OCI-LY1 (cell line): ENCODE data around the gene CCL4.

Source experiments
- H2AFZ ChIP-seq: fragments of 200-600 bp; sonication (generic), shearing (Covaris generic); 2 replicates; pipeline ENCODE4 v1.6.0; 2014; ENCODE audit warnings: antibody characterized with exemption, mild to moderate bottlenecking, low read length
- H3F3A ChIP-seq: fragments of 200-600 bp; sonication (generic), shearing (Covaris generic); 2 replicates; pipeline ENCODE4 v1.6.0; 2014; ENCODE audit warnings: mild to moderate bottlenecking, antibody characterized with exemption, low read length, moderate library complexity; ENCODE audit not compliant: insufficient read depth
- H3K27ac ChIP-seq: fragments of 200-600 bp; sonication (generic); 2 replicates; pipeline ENCODE4 v1.5.1; 2014; ENCODE audit warnings: low read length, mixed run types, mild to moderate bottlenecking, low read depth; ENCODE audit not compliant: poor library complexity, severe bottlenecking
- H3K27me3 ChIP-seq: fragments of 200-600 bp; sonication (generic); 2 replicates; pipeline ENCODE4 v1.6.0; 2014; ENCODE audit warnings: antibody characterized with exemption, mild to moderate bottlenecking, low read length, moderate library complexity; ENCODE audit not compliant: insufficient read depth
- H3K36me3 ChIP-seq: fragments of 200-600 bp; sonication (generic); 2 replicates; pipeline ENCODE4 v1.6.1; 2014; ENCODE audit warnings: mild to moderate bottlenecking, antibody characterized with exemption, low read length, moderate library complexity, mixed read lengths; ENCODE audit not compliant: insufficient read depth
- H3K4me1 ChIP-seq: fragments of 200-600 bp; sonication (generic); 2 replicates; pipeline ENCODE4 v1.5.1; 2014; ENCODE audit warnings: mild to moderate bottlenecking, low read length, moderate library complexity; ENCODE audit not compliant: insufficient read depth, severe bottlenecking
- H3K4me2 ChIP-seq: fragments of 200-600 bp; sonication (generic), shearing (Covaris generic); 2 replicates; pipeline ENCODE4 v1.6.1; 2014; ENCODE audit warnings: low read length
- H3K4me3 ChIP-seq: fragments of 200-600 bp; sonication (generic); 2 replicates; pipeline ENCODE4 v1.5.1; 2014; ENCODE audit warnings: low read length, low read depth, mild to moderate bottlenecking, mixed read lengths; ENCODE audit not compliant: poor library complexity, severe bottlenecking
- H3K79me2 ChIP-seq: fragments of 200-600 bp; shearing (Covaris generic); 2 replicates; pipeline ENCODE4 v1.6.1; 2016; ENCODE audit warnings: mixed run types, low read length, mixed read lengths; ENCODE audit not compliant: insufficient read depth
- H3K9ac ChIP-seq: fragments of 200-600 bp; sonication (generic), shearing (Covaris generic); 2 replicates; pipeline ENCODE4 v1.6.1; 2014; ENCODE audit warnings: mild to moderate bottlenecking, low read length, mixed read lengths
- H3K9me2 ChIP-seq: fragments of 200-600 bp; sonication (generic), shearing (Covaris generic); 2 replicates; pipeline ENCODE4 v1.6.1; 2014; ENCODE audit warnings: low read depth, mild to moderate bottlenecking, low read length, mixed read lengths
- H3K9me3 ChIP-seq: fragments of 200-600 bp; shearing (Covaris generic); 2 replicates; pipeline ENCODE4 v1.6.1; 2014; ENCODE audit warnings: low read length, mixed read lengths
- H4K20me1 ChIP-seq: fragments of 200-600 bp; sonication (generic), shearing (Covaris generic); 2 replicates; pipeline ENCODE4 v1.6.0; 2016; ENCODE audit warnings: mild to moderate bottlenecking, low read length; ENCODE audit not compliant: insufficient read depth
- CTCF ChIP-seq: fragments of 200-600 bp; sonication (generic), shearing (Covaris generic); IDR thresholded peaks from 2 replicates; pipeline ENCODE4 v1.5.1; 2017; ENCODE audit warnings: mild to moderate bottlenecking, antibody characterized with exemption, low read length, moderate library complexity, mixed read lengths
- EZH2 ChIP-seq: fragments of 200-600 bp; sonication (generic), shearing (Covaris generic); IDR thresholded peaks from 2 replicates; pipeline ENCODE4 v1.8.0; 2017; ENCODE audit warnings: borderline replicate concordance, mixed run types, mild to moderate bottlenecking, antibody characterized with exemption, low read length, moderate library complexity, mixed read lengths

The CCL4 gene

GRCh38 chr17:36153895-36154610, 50.4 kb downstream of the CCL4 start:
- no peaks in the 10 kb centered on the region for H3K79me2 ChIP-seq
- no peaks in the 10 kb centered on the region for H3K36me3 ChIP-seq
- H2AFZ ChIP-seq = no peak overlapping the region
- no peaks in the 10 kb centered on the region for H3K4me1 ChIP-seq
- H3K9me2 ChIP-seq = no peaks in the 10 kb centered on the region
- TF ChIP-seq CTCF (no peak), EZH2 (no peak)
- no peaks in the 10 kb centered on the region for H3F3A ChIP-seq
- no peak overlapping the region for H3K9ac ChIP-seq
- H4K20me1 ChIP-seq = no peaks in the 10 kb centered on the region
- no peaks in the 10 kb centered on the region for H3K27me3 ChIP-seq
- H3K4me3 ChIP-seq = no peak overlapping the region
- no peaks in the 10 kb centered on the region for H3K9me3 ChIP-seq
- no peak overlapping the region for H3K27ac ChIP-seq
- H3K4me2 ChIP-seq = no peak overlapping the region
